NCI-H460 (cell line): ENCODE data around the gene UBE2G2. TPM values are rescaled to one million over a fixed set of nuclear protein-coding genes. Genes with fewer than 3 reads are reported as not detected.

Experiments
- DNase-seq: peaks from one replicate; pipeline ENCODE4 v3.0.0-alpha.2; 2016; ENCODE audit warnings: low read depth; ENCODE audit errors: extremely low read depth
- total RNA-seq: library from RNA; depleted of rRNA; stranded (reverse); fragments of >200 nt; shearing (Covaris generic); gene quantifications from 2 replicates; pipeline ENCODE4 v1.2.3, GENCODE V29; 2014

Gene UBE2G2
- total RNA-seq, 1 experiment from 2014 or later, result 76.3 TPM

DNA sequence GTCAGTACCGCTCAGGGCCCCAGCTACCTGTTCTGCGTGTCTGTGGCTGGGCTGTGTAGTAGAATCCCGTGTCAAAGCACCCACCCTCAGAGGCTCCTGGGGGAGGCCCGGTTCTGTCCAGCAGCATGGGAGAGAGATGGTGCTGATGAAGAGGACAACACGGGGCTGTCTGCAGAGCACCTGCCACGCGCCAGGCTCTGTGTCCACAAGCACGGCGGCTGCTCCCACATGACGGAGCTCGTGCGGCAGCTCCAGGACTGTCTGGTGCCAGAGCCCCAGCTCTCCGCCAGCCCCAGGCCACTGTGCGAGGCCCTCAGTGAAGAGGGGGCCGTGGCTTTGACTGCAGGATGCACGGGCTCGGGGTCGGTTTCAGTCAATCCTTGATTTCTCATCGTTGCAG lies 48.3 kb downstream of the UBE2G2 start:
- DNase-seq, result no peak

DNA sequence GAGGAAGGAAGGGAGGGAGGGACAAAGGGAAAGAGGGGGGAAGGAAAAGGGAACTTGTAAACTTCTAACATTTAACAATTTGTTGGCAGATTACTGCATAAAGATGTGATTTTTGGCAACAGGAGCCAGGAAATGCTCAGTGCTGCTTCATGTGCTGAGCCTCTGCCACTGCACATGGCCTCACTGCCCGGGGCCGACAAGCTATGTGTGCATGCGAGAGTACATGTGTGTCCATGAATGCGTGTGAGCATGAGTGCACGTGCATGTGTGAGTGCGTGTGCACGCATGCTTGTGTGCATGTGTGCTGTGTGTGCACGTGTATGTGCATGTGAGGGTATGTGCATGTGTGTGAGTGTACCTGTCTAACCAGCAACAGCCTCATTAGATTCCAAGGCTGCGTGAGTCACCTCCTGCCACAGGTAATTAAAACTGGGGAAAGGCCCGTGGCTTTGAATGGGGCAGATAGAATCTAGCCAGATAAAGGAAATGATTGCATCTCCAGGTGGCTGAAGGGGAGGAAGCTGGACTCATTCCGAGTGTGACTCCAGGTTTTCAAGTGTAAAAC lies 48.9 kb downstream of the UBE2G2 start:
- no peak for DNase-seq

DNA sequence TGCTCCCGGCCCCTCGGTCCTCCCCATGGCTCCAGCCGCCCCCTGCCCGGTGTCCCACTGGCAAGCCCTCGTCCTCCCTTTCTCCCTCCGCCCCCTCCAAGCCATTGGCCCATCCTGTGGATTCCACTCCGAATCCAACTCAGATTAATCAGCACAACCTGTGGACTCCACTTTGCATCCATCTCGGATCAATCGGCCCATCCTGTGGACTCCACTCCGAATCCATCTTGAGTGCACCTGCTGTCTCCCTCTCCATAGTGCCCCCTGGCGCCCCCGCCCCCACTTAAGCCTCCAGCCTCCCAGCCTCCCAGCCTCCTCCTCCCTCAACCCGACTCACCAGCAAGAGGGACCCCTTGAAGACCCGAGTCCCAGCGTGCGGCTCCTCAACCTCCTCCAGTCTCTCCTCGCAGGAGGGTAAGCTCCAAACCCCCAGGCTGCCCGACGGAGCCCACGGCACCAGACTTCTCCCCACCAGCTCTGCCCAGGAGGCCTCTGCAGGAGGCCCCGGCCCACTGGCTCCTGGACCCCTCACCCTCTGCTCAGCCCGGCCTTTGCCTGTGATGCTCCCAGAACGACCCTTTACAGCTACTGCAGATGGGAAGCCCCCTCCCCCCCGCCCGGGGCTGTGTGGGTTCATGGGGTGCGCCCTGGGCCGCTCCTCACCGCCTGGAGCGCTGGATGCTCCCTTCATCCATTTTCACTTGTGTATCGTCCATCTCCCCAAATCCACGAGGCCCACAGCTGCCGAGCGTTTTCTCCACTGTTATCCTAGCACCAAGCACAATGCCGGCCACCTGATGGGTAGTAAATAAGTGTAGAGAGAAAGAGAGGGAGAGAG lies 49.6 kb downstream of the UBE2G2 start:
- DNase-seq, result no peak

DNA sequence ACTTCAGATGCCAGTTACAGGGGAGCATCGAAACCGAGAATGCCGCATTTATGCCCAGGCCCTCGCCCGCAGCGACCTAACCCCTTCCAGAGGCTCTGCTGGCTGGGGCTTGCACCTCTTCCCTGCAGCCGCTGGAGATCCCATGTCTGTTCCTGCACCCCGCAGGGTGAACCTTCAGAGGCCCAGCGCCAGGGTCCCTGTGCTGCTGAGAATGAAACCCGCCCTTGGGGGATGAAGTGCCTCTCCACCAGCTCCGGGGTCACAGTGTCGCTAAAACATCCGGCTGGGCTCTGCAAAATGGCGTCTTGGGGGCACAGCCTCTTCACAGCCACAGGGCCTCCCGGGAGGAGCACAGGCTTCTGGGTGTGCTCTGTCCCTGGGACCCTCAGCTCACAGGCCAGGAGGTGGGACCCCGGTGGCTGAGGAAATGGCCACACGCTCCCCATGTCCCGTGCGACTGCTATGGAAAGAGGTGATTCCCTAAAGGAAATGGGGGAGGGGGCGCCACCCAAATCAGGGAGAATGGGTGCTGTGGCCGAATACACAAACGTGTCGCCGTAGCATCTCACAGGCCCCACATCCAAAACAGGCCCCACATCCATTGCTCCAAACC lies 50.3 kb downstream of the UBE2G2 start:
- DNase-seq, result no peak

DNA sequence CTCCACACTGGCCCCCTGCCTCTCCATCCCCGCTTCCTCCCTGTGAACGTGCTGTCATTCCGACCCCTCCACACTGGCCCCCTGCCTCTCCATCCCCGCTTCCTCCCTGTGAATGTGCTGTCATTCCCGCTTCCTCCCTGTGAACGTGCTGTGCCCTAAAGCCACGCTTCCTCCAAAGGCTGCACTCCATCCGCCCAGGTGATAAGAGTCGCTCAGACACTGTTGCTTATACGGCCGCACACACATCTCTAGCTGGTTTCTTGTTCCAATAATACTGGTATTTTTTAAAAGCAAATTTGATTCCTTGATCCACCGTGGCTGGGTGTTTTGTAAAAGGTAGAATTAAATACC lies 51.0 kb downstream of the UBE2G2 start:
- no peak for DNase-seq

DNA sequence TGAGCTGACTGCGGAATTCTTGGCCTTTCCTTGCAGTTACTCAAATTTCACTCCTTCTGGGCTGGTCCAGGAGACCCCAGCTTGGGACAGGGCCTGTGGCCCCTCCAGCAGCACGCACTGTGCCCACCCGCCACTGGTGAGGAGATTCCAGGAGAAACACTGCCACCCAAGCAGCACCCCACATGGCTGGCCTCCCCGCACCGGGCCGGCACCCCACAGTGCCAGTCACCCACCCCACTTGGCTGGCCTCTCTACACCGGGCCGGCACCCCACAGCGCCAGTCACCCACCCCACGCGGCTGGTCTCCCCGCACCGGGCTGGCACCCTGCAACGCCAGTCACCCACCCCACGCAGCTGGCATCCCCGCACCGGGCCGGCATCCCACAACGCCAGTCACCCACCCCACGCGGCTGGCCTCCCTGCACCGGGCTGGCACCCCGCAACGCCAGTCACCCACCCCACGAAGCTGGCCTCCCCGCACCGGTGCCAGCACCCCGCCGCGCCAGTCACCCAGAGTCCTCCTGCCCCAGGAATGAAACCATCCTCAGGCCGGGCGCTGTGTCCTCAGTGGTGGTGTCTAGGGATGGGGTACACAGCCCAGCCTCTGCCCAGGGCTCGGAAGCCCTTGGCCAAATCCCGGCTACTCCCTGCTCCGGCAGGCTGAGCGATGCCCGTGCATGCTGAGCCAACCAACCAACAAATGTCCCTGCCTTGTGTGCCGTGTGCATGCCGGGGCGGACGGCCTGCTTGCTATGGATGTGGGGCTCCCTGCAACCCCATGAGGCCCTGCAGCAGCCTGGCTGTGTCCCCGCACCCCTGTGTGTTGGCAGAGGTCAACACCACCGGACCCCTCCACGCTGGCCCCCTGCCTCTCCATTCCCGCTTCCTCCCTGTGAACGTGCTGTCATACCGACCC lies 51.6 kb downstream of the UBE2G2 start:
- DNase-seq, result no peak

DNA sequence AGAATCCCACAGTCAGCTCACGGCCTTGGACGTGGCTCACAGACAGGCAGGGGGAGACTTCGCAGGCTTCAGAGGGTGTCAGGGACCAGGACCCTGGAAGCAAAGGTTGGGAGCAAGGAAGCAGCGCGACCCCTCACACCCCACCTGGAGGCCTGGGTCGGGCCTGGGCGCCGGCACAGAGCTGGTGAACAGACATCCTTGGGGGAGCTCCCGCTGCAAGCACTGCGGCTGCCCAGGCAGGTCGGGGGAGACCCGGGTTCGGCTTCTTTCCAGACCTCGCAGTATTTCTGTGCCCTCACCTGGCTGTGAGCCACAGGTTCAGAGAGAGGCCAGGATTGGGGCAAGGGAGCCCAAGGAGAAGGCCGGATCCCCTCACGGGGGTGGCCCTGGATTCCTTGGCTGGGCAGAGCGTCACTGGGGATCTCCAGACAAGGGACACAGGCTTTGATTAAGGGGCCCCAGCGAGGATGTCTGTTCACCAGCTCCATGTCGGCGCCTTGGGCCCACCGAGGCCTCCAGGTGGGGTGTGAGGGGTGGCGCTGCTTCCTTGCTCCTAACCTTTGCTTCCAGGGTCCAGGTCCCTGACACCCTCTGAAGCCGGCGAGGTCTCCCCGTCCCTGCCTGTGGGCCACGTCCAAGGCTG lies 52.4 kb downstream of the UBE2G2 start:
- DNase-seq, result no peak

DNA sequence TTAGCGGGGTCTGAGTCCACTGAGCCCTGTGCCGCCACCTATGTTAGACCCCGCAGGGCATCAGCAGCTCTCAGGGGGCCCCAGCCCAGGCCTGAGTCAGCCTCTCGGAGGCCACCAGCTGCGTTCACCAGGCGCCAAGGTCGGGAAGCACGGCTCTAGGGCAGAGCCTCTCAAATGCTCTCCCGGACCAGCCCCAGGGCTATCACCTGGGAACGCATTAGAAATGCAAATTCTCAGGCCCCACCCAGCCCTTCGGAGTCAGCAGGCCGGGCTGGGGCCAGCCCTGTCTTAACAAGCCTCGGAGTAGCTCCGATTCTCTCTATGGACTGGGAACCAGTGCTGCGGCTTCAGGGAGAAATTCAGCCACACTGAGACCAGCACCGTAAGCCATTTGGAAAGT lies 53.0 kb downstream of the UBE2G2 start:
- DNase-seq, result no peak

DNA sequence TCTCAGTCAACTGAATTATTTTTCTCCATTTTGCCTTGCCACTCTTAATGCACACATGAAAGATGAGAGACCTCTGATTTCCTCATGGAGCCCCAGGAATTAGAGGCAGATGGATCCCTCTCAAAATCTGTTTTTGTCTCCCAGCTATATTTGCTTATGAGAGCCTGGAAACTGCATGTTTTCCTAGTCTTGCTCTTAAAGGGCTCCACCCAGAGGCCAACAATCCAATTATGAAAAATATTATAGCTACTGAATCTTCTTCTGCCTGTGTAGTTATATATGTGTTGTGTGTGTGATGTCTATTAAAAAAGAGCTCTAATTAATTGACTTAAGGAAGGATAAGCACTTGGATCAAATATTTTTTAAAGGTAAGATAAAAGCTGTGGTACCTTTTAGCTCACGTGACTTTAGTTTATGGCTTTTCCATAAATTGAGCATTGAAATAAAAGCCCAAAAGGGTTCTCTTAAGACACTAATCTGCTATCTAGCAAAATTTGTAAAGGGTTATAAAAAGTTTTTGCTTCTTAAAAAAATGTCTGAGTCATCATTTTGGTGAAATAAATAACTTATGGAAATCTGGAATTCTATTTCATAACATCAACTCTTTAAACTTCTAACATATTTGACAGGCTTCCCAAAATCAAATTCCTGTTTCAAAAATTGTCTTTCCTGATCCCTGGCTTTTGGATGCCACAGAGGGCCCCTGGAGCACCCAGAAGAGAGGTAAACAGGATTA lies 59.0 kb downstream of the UBE2G2 start:
- DNase-seq, result peak; percentile 15

DNA sequence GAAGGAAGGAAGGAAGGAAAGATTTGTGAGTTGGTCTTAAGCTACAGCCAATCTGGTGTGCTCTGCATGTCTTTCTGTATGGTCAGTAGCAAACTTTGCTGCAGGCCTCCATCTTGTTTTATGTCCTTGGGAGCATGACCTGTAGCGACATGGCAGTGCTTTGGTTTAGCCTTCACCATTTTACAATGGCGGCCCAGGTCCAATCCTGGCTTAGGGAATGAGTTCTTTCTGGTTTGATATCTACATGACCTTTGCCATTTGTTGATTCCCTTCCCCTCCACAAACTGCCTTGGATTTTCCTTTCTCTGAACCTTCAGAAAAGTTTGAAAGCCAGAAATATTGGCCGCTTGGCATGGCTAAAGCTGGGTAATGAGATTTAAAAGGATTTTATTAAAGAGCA lies 59.7 kb downstream of the UBE2G2 start:
- no peak for DNase-seq

DNA sequence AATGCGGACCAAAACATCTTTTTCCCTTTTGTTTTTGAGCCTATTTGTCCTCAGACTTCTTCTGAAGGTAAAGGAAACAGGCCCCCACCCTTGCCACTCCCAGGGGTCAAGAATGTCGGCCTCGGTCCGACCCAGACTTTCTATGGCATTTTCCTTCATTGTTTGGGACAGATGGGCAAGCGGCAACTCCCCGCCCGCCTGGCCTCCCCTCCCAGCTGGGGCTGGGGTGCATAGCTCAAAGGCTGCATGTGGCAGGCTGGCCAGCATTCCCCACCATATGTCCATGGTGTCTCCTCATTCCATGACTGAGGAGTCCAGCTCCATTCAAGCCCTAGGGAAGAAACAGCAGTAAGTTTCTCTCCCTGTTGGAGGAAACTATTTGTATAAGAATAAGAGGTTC lies 60.9 kb downstream of the UBE2G2 start:
- no peak for DNase-seq

DNA sequence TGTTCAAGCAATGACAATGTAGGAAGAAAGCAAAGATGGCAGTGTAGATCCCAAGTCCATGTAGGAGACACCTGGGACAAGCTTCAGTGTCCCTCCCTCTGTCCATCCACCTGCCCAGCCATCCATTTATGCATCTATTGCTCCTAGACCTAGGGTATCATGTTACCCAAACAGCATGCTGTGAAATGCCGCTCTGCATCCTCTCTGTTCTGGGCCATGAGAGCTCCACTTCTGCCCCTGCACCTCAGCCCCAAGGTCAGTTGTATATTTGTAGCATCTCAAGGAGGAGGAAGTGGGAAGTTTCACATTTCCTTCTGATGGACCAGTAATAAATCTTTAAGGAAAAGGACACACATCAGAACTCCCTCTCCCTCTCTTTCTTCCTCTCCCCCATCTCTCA lies 62.3 kb downstream of the UBE2G2 start:
- no peak for DNase-seq

DNA sequence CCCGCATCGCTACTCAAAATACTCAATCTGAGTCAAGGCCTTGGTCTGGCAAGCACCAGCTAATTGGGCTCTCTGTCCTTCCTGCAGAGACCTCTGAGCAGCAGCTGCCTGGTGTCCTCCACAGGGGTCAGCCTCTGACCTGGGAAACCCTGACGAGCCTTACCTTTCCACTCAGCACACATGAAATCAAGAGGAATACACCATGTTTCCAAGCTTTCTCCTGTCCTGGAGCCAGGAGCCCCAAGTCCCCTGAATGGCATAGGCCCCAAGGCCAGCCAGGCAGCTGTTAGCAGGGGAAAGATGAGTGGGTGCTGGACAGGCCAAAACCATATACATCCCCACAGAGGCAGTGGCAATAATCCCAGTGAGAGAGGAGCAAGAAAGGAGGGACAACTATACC lies 63.0 kb downstream of the UBE2G2 start:
- DNase-seq, result no peak

DNA sequence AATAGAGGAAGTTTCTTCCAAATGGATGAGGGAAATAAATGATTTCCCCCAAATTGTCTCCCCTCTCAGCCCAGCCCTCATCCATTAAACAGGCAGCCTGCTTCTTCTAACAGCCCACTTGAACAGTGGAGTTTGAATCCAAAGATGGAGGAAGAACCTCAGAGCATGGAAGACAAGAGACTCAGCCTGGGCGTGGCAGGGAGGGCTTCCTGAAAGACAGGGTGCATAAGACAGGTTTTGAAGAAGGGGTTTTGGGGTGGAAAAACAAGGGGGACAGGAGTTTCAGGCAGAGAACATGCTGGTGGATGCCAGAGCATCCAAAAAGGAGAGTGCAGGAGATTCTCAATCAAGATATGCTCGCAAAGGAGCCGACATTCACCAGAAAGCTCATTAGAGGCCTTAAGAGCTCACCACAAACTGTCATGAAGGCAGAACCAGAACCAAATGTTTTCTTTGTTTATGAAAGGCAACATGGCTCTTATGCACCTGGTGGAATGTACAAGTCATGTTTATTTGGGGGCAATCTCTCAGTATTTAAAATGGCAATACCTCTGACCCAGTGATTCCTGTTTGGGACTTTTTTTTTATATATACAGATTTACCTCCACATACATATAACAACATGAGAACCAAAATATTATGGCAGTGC lies 63.8 kb downstream of the UBE2G2 start:
- no peak for DNase-seq

DNA sequence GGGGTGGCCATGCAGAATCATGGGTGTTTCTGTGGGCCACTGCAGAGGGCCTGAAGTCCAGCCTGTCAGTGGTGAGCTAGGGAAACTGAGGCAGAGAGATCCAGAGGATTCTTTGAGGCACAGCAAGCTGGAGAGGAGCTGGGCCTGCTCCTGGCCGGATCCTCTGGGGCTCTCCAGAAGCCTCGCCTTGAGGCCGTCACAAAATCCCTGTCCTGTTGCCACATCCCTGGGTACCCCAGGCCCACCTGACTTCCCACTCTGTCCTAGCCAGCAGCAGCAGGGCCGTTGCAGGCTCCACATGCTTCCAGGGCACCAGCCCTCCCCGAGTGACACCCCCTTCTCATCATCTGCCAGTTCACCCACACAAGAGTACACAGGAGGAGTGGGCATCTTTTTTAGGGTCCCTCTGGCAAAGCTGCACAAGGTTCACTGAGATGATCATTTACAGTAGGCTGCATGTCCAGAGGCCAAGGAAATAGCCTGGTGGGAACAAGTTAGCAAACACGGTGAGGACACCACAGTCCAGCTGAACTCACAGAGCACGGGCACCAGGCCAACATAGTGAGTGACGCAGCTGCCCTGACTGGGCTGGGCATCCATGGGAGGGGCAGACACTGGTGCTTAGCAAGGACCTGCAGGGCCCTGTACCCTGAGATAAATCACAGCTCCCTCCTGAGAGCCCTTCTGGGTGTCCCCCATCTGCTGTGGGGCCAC lies 65.2 kb downstream of the UBE2G2 start:
- peak; percentile 54 for DNase-seq

DNA sequence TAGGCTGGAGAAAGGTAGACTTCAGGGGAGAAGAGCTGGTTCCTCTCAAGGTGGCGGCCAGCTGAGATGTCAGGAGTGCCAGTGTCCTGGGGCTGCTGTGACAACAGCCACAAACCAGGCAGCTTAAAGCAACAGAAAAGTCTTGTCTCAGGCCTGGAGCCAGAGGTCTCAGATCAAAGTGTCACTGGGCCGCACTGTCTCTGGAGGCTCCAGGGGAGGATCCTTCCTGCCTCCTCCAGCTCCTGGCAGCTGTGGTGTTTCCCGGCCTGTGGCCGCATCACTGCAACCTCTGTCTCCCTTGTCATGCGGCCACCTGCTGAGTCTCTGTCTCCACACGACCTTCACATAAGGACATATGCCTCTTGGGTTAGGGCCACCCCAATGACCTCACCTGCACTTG lies 65.8 kb downstream of the UBE2G2 start:
- DNase-seq, result no peak

DNA sequence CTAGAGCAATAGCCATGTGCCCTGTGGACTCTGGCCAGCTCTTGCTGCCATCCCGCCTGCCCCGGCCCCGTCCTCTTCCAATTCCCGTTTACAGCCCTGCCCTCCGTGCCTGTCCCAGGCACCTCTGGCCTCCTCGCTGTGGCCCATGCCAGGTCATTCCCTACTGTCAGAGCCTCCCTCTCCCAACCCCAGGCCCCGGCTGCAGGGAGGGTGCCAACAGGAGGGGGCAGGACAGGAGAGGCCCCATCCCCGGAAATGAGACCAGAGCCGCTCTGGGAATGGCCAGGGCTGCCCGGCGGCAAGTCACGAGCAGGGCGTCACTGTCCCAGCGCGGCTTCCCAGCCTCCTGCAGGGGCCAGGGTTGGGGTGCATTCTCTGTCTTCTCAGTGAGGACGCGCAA lies 66.8 kb downstream of the UBE2G2 start:
- no peak for DNase-seq

DNA sequence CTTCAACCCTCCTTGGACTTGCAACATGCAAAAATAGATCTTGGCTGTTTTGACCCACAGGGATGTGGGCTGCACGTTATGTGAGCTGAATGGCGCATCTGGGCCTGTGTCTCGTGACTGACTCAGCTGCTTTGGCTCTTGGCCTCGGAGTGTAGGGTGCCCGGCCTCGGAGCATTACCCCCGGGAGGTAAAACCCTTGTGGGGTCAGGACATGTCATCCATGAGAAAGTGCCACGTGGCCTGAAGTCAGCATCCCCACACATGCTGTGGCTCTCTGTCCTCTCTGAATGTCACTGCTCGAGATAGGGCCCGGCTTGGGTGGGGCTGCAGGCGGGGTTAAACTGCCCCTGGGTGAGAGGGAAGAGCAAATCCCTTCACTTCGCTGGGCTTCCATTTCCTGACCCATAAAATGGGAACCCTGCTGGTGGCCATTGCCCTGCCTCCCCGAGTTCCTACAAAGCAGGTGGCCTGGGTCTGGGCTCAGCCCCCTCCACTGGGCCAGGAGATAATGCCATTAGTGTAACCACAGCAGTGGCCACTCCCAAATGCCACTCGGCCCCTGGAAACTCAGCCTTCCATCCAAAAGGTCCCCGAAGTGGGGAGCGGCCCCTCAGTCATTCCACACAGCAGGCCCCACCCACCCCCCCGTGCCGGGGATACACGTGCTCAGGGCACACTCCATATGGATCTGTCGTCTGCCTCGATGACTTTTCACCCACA lies 67.4 kb downstream of the UBE2G2 start:
- DNase-seq, result no peak
